GM19468 (cell line): Measurements from ENCODE around the gene ABI2.

Experiments
- ATAC-seq: cut with Tn5 transposase; IDR thresholded peaks from one replicate; pipeline ENCODE4 v1.9.1; 2021; ENCODE audit warnings: mild to moderate bottlenecking, moderate library complexity, moderate number of reproducible peaks; ENCODE audit not compliant: unreplicated experiment; ENCODE audit errors: extremely low read depth

ABI2 gene

GRCh38 chr2:203461746-203462145 is 133.6 kb downstream of the ABI2 start:
- ATAC-seq = no peak

DNA sequence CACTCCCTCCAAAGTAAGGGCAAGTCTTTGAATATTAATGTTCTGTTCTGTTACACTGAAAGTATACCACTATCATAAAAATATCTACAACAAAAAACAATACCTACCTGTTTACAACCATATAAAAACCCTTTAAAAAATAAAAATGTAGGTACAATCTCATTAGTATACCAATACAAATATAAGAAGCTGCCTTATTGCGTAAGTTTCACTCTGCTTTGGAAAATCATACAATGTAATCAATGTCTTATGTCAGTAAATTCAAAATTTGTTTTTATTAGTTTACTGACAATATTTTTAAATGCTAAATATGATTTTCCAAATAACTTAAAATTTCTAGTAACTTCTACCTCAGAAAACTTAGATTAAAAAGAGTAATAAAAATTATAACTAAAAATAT is 134.1 kb downstream of the ABI2 start:
- ATAC-seq = no peak

GRCh38 chr2:203463266-203463678 is 135.1 kb downstream of the ABI2 start:
- ATAC-seq = no peak

- ATAC-seq = no peak
Observed at GRCh38 chr2:203469546-203469945, 141.4 kb downstream of the ABI2 start.

- ATAC-seq = no peak
Observed at GRCh38 chr2:203470371-203470770, 142.2 kb downstream of the ABI2 start.

DNA sequence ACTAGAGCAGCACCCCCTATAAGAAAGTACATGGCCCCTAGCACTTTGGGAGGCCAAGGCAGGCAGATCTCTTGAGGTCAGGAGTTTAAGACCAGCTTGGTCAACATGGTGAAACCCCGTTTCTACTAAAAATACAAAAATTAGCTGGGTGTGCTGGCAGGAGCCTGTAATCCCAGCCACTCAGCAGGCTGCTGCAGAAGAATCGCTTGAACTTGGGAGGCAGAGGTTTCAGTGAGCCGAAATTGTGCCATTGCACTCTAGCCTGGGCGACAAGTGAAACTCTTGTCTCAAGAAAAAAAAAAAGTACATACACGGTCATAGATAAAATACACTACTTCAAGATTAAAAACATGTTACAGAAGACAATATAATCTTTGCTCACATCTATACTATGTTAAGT is 143.1 kb downstream of the ABI2 start:
- ATAC-seq = no peak

DNA sequence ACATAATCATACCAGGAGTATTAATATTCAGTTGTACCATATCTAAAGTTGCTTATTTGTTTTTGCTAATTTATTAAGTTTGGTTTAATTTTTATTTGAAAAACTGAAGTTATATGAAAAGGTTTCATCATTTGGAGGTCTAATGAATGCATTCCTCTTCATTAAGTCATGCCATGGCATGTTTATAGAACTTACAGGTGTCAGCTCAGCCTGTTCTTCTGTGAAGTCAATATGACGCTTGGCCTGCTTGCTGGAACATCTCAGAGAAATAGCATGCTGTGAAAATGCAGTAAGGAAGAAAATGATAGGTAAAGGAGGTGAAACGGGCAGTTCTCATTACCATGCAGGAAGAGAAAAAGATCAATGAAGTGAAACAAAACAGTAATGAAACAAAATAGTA is 148.7 kb downstream of the ABI2 start:
- ATAC-seq = no peak

DNA sequence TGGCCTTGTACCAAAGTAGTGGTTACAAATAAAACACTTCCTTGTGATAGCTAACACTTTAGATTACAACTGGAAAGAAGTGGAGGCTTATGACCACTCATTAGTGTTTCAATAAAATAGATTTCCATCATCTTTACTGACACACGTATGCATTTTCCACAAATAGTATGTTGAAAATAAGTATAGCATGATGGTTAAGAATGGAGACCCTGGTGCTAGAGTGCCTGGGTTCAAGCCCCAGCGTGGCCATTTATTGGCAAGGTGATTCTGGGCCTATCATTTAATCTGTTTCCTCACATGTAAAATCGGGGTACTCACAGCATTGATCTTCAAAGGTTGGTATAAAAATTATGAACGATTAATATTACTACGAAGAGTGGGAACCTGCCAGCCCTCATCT is 152.4 kb downstream of the ABI2 start:
- ATAC-seq = no peak

- ATAC-seq = no peak
Observed at GRCh38 chr2:203484266-203485112, 156.3 kb downstream of the ABI2 start.

DNA sequence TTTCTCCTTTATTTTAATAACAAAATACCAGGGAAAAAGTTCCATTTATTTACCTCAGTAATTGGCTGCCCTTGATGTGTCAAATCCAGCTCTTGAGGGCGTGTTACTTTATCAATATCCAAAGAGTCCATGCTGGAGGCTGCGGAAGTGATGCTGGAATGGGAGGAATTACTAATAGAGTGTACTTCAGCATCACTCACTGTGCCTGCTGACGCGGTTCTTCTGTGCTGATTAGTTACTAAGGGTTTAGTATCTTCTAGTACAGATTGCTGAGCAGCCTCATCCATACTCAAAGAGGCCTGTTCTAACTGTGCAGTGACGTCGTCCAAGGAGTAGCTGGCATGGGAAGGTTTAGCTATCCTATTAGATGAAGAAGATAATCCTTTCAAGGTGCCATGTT is 161.3 kb downstream of the ABI2 start:
- no peak for ATAC-seq

DNA sequence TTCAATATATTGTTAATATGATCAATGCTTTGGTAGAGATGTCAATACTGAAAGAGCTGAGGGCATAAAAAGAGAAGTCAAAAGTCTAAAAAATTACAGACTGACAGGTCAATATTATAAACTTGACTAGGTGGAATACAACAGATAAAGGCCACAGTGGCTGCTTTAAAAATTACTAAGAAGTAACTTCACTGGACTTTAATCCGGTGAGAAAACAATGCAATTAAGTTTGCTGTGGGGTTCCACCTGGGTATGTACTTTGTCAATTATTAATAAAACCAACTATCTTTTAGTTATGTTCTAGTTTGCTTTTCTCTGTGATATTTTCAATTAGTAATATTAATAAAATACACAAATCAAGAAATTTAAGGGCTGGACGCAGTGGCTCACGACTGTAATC is 162.2 kb downstream of the ABI2 start:
- no peak for ATAC-seq

DNA sequence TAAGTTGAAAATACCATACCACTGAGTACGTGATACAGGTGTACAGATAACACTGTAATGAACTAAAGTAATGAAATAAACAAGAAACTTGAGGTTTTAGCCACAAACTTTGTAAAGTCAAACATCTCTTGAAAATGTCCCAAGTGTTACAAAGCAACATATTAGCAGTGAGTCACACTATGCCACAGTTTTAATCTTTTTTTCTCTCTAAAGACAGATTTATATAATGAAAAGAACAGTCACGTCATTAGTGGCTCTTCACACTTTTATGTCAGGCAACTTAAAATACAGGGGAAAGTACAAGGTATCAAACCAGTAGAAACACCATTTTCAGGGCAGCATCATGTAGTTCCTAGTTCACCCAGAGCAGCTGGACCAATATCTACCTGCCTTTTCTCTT is 164.8 kb downstream of the ABI2 start:
- no peak for ATAC-seq
